Midbrain (tissue), 1 donor: Measurements from ENCODE around the gene VAMP2.
"Not testable (repeated sequence)": the region's sequence is repeated elsewhere in the genome, so short reads cannot be mapped to it uniquely, and the experiment has no call there.

Experiments
- DNase-seq: peaks from one replicate; lab custom pipeline; 2025; lab: John Stamatoyannopoulos, UW

Gene VAMP2

GRCh38 chr17:8176197-8176940 is 13.6 kb upstream of the VAMP2 start, which contains the start of gene TMEM107:
TSS of gene TMEM107 (minus strand) at chr17:8176380. CDS start at chr17:8176286, 94 bp downstream.
- peak; percentile 76 for DNase-seq

DNA sequence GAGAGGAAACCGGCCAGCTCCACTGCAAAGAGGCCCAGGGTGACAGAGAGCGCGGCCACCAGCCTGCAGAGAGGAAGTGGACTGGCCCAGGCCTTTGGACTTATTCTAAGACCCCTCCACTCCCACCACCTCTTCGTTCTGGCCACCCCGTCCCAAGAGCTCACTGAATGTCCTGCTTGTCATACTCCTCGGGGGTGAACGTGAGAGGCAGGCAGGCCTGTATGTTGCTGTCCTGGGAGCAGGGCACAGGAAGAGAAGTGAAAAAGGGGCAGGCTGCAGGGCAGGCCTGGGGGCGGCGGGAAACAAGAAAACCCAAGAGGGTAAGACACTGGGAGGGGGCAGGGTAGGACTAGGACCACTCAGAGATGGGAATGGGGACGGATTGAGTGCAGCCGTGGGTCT is 13.0 kb upstream of the VAMP2 start:
- no peak for DNase-seq

GRCh38 chr17:8173871-8174322 is 11.1 kb upstream of the VAMP2 start:
- no peak for DNase-seq

GRCh38 chr17:8173056-8173870 is 10.5 kb upstream of the VAMP2 start:
- peak; percentile 92 for DNase-seq

DNA sequence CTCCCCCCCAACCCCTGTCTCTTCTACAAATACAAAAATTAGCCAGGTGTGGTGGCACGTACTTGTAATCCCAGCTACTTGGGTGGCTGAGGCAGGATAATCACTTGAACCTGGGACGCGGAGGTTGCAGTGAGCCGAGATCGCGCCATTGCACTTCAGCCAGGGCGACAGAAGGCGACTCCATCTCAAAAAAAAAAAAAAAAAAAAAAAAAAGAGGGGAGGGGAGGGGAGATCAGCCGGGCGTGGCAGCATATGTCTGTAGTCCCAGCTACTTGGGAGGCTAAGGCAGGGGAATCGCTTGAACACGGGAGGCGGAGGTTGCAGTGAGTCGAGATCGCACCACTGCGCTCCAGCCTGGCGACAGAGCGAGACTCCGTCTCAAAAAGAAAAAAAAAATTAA is 7.4 kb upstream of the VAMP2 start:
- DNase-seq: not testable (repeated sequence)

DNA sequence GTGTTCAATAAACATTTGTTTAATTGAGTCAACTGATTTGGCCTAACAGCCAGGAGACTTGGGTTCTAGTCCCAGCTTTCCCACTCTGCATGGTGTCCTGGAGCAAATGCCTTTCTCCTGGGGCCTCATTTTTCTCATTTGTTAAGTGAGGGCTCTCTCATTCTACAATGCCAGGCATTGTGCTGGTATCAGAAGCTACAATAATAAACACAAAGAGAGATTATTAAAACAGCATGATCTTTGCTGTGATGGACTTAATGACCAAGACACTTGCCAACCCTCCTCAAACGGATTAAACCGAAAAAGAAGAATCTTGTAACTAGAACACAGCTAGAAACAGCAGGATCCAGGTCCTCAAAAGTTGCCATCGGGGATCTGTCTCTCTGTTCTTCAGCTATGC is 4.8 kb upstream of the VAMP2 start:
- no peak for DNase-seq

DNA sequence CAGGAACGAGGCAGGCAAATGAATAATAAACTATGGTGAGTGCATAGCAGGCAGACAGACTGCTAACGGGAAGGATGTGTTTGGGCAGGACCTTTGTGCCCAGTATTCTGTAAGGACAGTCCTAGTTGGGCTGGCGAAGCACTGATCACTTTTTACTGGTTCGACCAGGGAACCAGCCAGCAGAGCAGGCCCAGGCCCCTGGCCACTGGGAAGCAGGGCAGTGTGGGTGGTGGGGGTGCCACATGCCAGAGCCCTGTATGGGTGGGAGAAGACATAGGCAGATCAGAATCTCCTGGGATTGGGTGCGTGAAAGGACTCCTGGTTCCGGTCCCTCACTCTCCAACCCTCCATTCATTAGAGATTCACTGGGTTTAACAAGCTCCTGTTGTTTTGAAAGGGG is 4.0 kb upstream of the VAMP2 start:
- no peak for DNase-seq

DNA sequence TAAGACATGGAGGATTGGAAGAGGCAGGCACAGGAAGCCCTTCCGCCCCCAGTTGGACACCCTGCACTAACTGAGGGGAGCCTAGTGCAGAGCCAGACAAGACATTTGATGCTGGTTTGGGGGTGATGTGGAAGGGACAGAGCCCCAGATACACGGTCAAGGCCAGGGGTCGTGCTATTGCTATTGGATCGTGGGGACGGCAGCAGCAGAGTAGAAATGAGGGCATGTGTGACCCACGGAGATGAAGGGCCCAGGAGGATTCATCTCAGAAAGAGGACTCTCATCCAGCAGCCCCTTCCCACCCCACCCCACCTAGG is 2.0 kb upstream of the VAMP2 start:
- no peak for DNase-seq

DNA sequence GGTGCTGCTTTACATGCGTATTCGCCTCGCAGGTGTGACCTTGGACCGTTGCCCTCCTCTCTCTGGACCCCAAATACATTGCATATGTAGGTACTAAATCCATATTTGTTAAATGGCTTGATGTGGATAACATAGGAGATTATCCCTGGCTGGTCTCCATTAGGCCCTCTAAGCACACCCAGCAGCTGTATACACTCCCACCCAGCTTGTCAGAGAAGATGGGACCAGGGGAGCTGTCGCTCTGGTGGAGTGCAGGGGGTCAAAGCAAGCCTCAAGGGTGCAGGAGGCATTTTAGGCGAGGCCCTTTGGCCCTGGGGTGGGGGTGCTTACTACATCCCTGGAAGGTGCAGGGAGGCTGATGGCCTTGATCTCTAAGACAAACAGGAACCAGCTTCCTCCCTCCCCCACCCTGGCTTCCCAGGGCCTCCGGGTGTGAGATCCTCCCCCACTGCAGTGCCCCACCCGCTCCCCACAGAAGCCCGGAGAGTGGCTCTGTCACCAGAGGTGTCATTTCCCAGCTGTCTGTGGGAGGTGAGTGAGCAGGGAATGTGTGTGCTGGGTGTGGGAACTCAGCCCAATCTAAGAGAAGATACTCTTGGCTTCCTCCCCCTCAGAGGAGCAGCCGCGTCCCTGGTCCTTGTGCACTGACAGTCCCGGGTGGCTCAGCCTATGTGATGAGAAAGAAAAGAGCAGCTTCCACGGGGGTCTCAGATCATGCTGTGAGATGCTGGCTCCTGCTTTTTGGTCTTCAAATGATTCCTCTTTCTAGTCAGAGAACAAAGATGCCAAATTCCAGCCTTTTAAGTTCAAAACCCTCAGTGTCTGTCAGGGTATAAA is 1.4 kb upstream of the VAMP2 start:
- DNase-seq: no peak

DNA sequence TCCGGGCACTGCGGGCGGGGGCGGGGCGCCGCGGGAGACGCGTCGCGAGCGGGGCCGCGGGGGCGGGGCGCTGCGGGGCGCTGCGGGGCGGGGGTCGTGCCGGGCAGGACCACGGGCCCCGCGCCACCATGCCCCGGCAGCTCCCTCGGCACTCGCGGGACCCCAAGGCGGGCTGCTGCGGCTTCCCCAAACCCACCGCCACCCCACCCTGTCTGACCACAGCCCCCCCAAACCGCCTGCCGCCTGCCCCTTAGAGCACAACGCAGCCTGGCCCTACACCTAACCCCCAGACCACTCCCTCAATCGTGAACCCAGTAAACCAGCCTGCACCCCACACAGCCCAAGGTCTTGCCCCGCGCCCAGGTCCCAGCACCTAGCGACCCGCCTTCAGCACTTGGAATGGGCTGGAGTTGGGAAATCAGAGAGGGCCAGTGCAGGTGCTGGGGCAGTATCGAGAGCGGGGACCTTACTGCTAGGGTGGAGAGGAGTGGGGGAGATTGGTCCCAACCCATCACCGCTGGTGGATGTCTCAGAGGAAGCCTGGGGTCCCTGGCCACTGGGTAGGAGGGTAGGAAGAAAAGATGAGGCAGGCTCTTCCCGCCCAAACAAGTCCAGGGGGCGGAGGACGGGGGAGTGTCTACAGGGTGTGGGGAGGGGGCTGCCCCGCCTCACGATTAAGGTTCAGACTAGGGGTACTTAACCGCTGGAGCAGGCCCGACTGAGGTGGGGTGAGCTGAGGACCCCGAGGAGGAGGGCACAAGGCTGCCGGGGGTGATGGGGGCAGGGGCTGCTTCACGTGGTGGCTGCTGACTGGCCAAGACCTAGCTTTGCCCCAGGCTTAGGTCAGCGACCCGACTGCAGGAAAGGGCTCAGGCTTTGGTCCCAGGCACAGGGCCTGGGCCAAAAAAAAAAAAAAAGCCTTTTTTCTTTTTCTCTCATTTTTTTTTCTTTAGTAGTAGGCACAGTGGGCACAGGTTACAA is 539 bp upstream of the VAMP2 start:
- DNase-seq: no peak

DNA sequence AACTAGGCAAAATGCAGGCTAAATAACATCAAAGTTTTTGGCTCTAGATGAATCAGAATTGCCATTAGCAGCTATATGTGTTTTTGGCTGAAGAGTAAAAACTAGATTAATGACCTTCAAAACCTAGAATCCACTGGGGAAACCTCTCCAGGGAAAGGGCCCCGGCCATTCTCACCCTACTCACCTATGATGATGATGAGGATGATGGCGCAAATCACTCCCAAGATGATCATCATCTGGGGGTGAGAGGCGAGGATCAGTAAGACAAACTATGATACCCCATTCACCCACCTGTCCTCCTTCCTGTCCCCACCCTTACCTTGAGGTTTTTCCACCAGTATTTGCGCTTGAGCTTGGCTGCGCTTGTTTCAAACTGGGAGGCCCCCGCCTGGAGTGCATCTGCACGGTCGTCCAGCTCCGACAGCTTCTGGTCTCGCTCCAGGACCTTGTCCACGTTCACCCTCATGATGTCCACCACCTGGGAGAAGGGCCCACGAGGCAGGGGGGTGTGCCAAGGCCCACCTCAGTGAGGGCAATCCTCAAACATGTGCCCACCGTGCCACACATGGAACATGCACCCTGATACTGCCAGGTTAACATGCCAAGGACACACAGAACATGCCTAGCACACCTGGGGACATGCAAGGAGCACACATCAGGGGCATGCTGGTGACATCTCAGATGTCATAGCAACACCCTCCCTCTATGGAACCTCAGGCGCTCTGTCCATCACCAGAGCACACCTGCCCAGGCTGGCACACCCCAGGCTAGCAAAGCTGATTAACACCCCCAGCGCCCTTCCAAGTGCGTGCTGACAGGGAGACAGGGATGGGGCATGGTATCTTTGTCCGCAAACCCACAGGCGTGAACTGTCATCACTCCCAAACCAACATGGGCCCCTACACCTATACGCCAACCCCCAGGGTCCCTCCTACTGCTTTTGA is 1.2 kb downstream of the VAMP2 start:
- DNase-seq: no peak

DNA sequence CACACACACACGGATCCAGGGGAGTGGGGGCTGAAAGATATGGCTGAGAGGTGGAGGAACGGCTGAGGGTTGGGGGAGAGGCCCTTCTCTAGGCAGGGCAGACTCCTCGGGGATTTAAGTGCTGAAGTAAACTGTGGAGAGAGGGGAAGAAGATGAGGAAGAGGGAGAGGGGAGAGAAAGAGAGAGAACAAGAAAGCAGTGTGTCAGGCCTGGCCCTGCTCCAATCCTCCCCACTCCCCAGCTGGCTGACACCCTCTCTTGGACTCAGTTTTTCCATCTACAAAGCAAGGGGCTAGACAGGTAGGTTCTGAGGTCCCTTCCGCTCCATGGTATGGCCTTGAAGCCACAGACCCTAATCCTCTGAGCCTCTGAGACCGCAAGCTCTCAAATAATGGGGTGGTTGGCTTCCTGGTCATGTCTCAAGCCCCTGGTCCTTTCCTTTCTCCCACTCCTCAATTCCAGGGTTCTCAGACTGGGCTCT is 2.0 kb downstream of the VAMP2 start:
- DNase-seq: no peak

GRCh38 chr17:8160224-8160577 is 2.5 kb downstream of the VAMP2 start:
- DNase-seq: no peak

DNA sequence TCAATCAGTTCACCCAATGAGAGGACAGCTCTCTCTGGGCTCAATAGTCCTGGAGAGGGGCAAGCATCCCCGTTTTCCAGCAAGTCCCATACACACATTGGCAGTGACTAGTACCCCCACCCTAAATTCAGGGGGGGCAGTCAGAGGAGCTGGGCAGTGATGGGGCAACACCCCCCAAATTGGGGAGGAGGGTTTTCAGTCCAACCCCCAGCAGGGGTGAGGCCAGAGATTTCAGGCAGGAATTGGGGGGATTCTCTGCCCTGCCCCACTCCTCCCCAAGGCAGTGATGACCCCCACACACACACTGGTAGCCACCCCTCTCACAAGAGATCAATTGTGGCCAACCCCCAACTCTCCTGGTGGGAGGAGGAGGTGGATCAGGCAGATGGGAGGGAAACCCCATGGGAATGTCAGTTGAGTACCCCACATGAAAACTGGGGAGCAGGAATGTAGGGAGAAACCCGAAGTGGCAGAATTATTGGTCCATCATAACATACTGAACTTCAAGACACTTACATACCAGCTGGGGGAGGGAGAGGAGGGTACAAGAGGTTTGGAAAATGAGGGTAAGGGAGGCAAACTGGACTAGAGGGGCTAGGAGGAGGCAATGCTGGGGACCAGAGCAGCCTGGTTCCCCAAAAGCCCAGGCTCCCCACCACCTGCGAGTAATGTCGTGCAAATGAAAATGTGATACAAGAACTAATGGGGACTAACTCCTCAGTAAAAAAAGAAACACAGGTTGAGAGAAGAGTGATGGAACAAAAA is 3.1 kb downstream of the VAMP2 start:
- DNase-seq: no peak

DNA sequence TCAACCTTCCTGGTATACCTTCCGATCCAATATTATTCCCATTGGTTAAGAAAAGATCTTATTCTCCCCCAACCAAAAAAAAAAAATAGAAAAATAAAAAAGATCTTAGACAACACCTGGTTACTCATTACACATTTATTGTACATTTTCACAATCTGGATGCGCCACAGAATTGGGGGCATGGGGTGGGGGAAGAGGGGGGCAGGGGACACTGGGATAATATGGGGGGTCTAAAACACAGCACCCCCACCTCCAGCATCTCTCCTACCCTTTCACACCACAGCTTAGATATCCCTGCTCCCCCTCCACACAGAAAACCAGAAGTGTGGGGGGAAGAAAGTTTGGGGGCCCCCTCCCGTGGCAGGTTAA is 3.7 kb downstream of the VAMP2 start:
- no peak for DNase-seq

GRCh38 chr17:8158267-8159031 is 4.3 kb downstream of the VAMP2 start:
- DNase-seq: peak; percentile 92

DNA sequence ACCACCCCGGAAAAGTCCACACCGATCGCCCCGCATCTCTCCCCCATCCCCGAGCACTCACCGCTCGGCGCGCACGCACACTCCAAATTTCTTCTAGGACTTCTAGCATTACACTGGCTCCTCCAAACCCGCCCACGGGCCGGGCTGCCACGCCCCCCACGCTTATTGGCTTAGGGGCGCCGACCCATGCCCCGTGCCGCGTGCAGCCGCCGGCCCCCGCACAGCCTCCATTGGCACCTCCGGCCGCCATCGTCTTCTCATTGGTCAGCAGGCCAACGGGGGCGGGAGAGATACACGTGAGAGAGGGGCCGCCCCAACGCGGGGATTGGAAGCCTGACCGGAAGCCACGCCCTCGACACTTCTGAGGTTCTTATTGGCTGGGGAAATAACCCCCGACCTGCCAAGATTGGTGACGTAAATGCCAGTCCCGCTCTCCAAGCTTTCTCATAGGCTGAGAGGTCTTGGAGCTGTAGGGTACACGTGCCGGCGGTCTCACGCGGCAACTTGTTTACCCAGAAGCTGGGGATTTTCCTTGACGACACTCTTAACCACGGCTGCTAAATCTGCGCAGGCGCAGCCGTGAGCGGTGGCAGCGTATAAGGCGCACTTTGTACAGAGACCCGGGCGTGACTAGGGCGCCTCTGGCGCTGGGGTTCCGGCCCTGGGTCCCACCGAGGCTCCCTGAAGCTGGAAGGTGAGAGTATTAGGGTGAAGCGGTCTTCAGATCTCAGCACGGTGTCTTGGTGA is 6.3 kb downstream of the VAMP2 start:
- DNase-seq: peak; percentile 99

DNA sequence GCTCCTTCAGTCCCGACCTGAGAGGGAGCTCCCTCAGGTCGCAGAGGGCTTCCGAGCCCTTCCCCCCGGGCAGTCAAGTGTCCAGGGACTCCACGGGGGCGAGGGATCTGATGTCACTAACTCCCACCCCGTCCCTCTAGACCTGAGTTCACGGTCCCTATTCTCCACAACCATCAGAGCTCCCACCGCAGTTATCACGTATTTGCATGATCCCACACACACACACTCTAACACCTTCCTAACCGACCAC is 6.8 kb downstream of the VAMP2 start:
- no peak for DNase-seq
